ENCODE measurements around the gene SEMA5A.

The SEMA5A gene

GRCh38 chr5:9547122-9547947, 1.5 kb upstream of the SEMA5A start:
- DNase-seq, result peak; percentile 86

- peak; percentile 62 for DNase-seq
Observed at GRCh38 chr5:9545136-9545991, 511 bp downstream of the SEMA5A start.

GRCh38 chr5:9544502-9545135, 1.3 kb downstream of the SEMA5A start:
- DNase-seq, result peak; percentile 95

GRCh38 chr5:9544056-9544455, 1.8 kb downstream of the SEMA5A start:
- DNase-seq, result no peak

GRCh38 chr5:9543311-9543920, 2.5 kb downstream of the SEMA5A start:
- no peak for DNase-seq

GRCh38 chr5:9540791-9541190, 5.1 kb downstream of the SEMA5A start:
- DNase-seq, result no peak

- no peak for DNase-seq
Observed at GRCh38 chr5:9538504-9538903, 7.4 kb downstream of the SEMA5A start.

GRCh38 chr5:9537223-9538141, 8.4 kb downstream of the SEMA5A start:
- DNase-seq, result no peak

GRCh38 chr5:9536717-9537116, 9.2 kb downstream of the SEMA5A start:
- DNase-seq, result no peak

GRCh38 chr5:9534881-9535517, 10.9 kb downstream of the SEMA5A start:
- DNase-seq, result no peak

GRCh38 chr5:9533562-9534364, 12.1 kb downstream of the SEMA5A start:
- DNase-seq, result no peak

GRCh38 chr5:9533096-9533495, 12.8 kb downstream of the SEMA5A start:
- DNase-seq, result no peak

- DNase-seq, result no peak
Observed at GRCh38 chr5:9529513-9529912, 16.4 kb downstream of the SEMA5A start.

- no peak for DNase-seq
Observed at GRCh38 chr5:9529041-9529480, 16.8 kb downstream of the SEMA5A start.

- no peak for DNase-seq
Observed at GRCh38 chr5:9524941-9525340, 20.9 kb downstream of the SEMA5A start.

- DNase-seq, result no peak
Observed at GRCh38 chr5:9523090-9523823, 22.6 kb downstream of the SEMA5A start.

GRCh38 chr5:9519537-9519936, 26.3 kb downstream of the SEMA5A start:
- no peak for DNase-seq

- no peak for DNase-seq
Observed at GRCh38 chr5:9516591-9516990, 29.3 kb downstream of the SEMA5A start.

GRCh38 chr5:9515436-9515835, 30.4 kb downstream of the SEMA5A start:
- no peak for DNase-seq

- no peak for DNase-seq
Observed at GRCh38 chr5:9514968-9515367, 30.9 kb downstream of the SEMA5A start.
